Measurements from ENCODE around the gene ILDR2.

Gene ILDR2

GRCh38 chr1:167003711-167004110 lies 28.4 kb upstream of the ILDR2 start:
- H3K4me1 ChIP-seq (ENCODE audit: insufficient read depth, low read length, severe bottlenecking): no peaks in the 10 kb centered on the region
- no peak for TF ChIP-seq EZH2 (IDR thresholded peaks at IDR 0.05; ENCODE audit: borderline replicate concordance, low read length)
- TF ChIP-seq, protein P1, sequence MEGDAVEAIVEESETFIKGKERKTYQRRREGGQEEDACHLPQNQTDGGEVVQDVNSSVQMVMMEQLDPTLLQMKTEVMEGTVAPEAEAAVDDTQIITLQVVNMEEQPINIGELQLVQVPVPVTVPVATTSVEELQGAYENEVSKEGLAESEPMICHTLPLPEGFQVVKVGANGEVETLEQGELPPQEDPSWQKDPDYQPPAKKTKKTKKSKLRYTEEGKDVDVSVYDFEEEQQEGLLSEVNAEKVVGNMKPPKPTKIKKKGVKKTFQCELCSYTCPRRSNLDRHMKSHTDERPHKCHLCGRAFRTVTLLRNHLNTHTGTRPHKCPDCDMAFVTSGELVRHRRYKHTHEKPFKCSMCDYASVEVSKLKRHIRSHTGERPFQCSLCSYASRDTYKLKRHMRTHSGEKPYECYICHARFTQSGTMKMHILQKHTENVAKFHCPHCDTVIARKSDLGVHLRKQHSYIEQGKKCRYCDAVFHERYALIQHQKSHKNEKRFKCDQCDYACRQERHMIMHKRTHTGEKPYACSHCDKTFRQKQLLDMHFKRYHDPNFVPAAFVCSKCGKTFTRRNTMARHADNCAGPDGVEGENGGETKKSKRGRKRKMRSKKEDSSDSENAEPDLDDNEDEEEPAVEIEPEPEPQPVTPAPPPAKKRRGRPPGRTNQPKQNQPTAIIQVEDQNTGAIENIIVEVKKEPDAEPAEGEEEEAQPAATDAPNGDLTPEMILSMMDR (IDR thresholded peaks at IDR 0.05; ENCODE audit: low read length): no peak
- H3K4me3 ChIP-seq (ENCODE audit: low read depth, low read length, poor library complexity, severe bottlenecking): no peak overlapping the region
- H3F3A ChIP-seq (ENCODE audit: insufficient read depth, low read length): no peaks in the 10 kb centered on the region
- H2AFZ ChIP-seq (ENCODE audit: low read length): no peak overlapping the region
- H3K9me3 ChIP-seq (ENCODE audit: low read length): no peaks in the 10 kb centered on the region
- no peaks in the 10 kb centered on the region for H3K79me2 ChIP-seq (ENCODE audit: insufficient read depth, low read length)
- H3K9me2 ChIP-seq (ENCODE audit: low read depth, low read length): no peaks in the 10 kb centered on the region
- no peaks in the 10 kb centered on the region for H3K36me3 ChIP-seq (ENCODE audit: insufficient read depth, low read length)
- H4K20me1 ChIP-seq (ENCODE audit: insufficient read depth, low read length): no peaks in the 10 kb centered on the region
- H3K27me3 ChIP-seq (ENCODE audit: insufficient read depth, low read length): no peaks in the 10 kb centered on the region
- no peak overlapping the region for H3K9ac ChIP-seq (ENCODE audit: low read length)
- no peak overlapping the region for H3K4me2 ChIP-seq (ENCODE audit: low read length)
- H3K27ac ChIP-seq (ENCODE audit: low read depth, low read length, poor library complexity, severe bottlenecking): no peak overlapping the region

DNA sequence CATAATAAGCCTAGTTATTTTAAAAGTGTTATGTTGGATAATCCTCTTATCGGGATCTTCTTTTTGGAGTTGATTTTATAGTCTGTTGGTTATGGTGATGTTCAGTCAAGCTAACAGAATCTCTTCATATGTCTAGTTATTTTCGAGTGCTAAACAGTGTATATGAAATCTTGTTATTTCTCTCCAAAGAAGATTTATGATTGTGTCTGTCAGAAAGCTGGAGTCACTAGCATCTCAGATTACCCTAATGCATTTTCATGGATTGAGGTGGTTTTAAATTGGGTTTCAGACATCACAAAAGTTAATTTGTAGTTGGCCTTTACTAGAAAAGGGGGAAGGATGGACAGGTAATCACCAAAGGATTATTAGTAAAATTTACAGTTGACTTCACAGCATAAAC lies 27.0 kb upstream of the ILDR2 start:
- Histone ChIP-seq H3F3A (ENCODE audit: insufficient read depth, low read length) (no peaks in the 10 kb centered on the region), H2AFZ (ENCODE audit: low read length) (no peak overlapping the region), H3K4me3 (ENCODE audit: low read depth, low read length, poor library complexity, severe bottlenecking) (no peak overlapping the region), H4K20me1 (ENCODE audit: insufficient read depth, low read length) (no peaks in the 10 kb centered on the region), H3K4me1 (ENCODE audit: insufficient read depth, low read length, severe bottlenecking) (no peaks in the 10 kb centered on the region), H3K36me3 (ENCODE audit: insufficient read depth, low read length) (no peaks in the 10 kb centered on the region), H3K9me3 (ENCODE audit: low read length) (no peaks in the 10 kb centered on the region), H3K9me2 (ENCODE audit: low read depth, low read length) (no peaks in the 10 kb centered on the region), H3K9ac (ENCODE audit: low read length) (no peak overlapping the region), H3K27me3 (ENCODE audit: insufficient read depth, low read length) (no peaks in the 10 kb centered on the region), H3K4me2 (ENCODE audit: low read length) (no peak overlapping the region), H3K27ac (ENCODE audit: low read depth, low read length, poor library complexity, severe bottlenecking) (no peak overlapping the region), H3K79me2 (ENCODE audit: insufficient read depth, low read length) (no peaks in the 10 kb centered on the region)
- TF ChIP-seq EZH2 (IDR thresholded peaks at IDR 0.05; ENCODE audit: borderline replicate concordance, low read length): no peak
- TF ChIP-seq, protein P1 (IDR thresholded peaks at IDR 0.05; ENCODE audit: low read length): no peak

- H3K4me3 ChIP-seq (ENCODE audit: low read depth, low read length, poor library complexity, severe bottlenecking): no peak overlapping the region
- no peaks in the 10 kb centered on the region for H3K4me1 ChIP-seq (ENCODE audit: insufficient read depth, low read length, severe bottlenecking)
- H4K20me1 ChIP-seq (ENCODE audit: insufficient read depth, low read length): no peaks in the 10 kb centered on the region
- H3K27ac ChIP-seq (ENCODE audit: low read depth, low read length, poor library complexity, severe bottlenecking): no peak overlapping the region
- H3K9me3 ChIP-seq (ENCODE audit: low read length): no peaks in the 10 kb centered on the region
- H3K79me2 ChIP-seq (ENCODE audit: insufficient read depth, low read length): no peaks in the 10 kb centered on the region
- H3K27me3 ChIP-seq (ENCODE audit: insufficient read depth, low read length): no peaks in the 10 kb centered on the region
- no peak overlapping the region for H2AFZ ChIP-seq (ENCODE audit: low read length)
- no peak overlapping the region for H3K9ac ChIP-seq (ENCODE audit: low read length)
- H3K9me2 ChIP-seq (ENCODE audit: low read depth, low read length): no peaks in the 10 kb centered on the region
- TF ChIP-seq EZH2 (IDR thresholded peaks at IDR 0.05; ENCODE audit: borderline replicate concordance, low read length): no peak
- TF ChIP-seq, protein P1 (IDR thresholded peaks at IDR 0.05; ENCODE audit: low read length): no peak
- no peaks in the 10 kb centered on the region for H3F3A ChIP-seq (ENCODE audit: insufficient read depth, low read length)
- H3K4me2 ChIP-seq (ENCODE audit: low read length): no peak overlapping the region
- H3K36me3 ChIP-seq (ENCODE audit: insufficient read depth, low read length): no peaks in the 10 kb centered on the region
These were observed 25.2 kb upstream of the ILDR2 start for GRCh38 chr1:167000546-167000945.
